GM20000 (cell line): Measurements from ENCODE around the gene RRP8.

Experiments used
- DNase-seq: peaks from one replicate; pipeline ENCODE4 v3.0.0; 2012; ENCODE audit warnings: low spot score
- TF ChIP-seq, protein P1 (sequence below): IDR thresholded peaks from 2 replicates; pipeline ENCODE4 v1.5.1; 2012; ENCODE audit warnings: mild to moderate bottlenecking, control low read depth; ENCODE audit errors: extremely low read depth, missing control alignments

Gene RRP8

DNA sequence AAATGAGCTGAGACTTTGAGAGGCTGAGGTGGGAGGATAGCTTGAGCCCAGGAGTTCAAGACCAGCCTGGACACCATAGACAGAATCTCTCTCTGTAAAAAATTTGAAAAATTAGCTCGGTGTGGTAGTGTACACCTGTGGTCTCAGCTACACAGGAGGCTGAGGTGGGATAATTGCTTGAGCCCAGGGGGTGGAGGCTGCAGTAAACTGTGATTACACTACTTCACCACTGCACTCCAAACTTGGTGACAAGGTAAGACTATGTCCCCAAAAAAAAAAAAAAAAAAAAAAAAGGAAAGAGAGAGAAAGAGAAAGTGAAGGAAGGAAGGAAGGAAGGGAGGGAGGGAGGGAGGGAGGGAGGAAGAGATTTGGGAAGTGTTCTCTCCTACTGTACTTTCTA, 25.3 kb downstream of the RRP8 start:
- TF ChIP-seq, protein P1, sequence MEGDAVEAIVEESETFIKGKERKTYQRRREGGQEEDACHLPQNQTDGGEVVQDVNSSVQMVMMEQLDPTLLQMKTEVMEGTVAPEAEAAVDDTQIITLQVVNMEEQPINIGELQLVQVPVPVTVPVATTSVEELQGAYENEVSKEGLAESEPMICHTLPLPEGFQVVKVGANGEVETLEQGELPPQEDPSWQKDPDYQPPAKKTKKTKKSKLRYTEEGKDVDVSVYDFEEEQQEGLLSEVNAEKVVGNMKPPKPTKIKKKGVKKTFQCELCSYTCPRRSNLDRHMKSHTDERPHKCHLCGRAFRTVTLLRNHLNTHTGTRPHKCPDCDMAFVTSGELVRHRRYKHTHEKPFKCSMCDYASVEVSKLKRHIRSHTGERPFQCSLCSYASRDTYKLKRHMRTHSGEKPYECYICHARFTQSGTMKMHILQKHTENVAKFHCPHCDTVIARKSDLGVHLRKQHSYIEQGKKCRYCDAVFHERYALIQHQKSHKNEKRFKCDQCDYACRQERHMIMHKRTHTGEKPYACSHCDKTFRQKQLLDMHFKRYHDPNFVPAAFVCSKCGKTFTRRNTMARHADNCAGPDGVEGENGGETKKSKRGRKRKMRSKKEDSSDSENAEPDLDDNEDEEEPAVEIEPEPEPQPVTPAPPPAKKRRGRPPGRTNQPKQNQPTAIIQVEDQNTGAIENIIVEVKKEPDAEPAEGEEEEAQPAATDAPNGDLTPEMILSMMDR, result no peak
- DNase-seq, result no peak

DNA sequence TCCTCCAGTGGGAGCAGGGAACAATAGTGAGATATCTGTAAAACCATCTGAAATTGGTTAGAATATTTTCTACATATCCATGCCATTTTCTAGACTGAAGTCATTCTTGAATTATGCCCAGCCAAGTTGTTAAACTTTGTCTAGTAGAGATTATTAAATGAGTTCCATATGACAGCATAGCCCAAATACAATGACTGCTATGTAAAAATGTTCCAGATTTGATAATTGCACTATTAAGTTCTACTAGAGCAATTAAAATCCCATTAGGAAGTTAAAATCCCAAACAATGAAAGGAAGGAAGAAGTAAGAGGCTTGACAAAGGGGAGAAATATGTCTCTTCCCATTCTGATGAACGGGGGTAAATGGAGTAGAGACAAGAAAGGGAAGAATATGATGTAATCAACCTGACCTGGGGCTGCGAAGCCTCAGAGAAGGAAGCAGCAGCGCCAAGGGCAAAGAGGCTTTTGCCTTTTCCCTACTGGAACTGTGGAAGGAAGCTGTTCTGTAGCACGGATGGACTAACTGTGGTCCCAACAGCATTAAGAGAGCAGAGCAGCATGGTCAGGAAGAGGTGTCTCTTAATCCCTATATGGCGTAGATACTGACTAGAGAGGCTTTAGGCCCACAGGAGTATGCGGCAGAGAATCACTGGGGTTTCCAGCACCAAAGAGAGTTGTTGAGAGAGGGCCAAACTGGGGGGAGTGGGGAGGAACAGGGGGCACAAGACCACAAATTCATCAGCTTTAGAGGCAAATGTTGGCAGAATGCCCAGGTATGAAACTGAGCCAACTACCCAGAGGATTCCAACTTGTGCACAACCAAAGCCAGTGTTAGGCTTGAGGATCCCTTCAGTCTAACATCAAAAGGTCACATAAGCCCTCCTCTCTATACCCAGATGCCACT, 26.7 kb downstream of the RRP8 start:
- DNase-seq, result no peak
- TF ChIP-seq, protein P1, result no peak

DNA sequence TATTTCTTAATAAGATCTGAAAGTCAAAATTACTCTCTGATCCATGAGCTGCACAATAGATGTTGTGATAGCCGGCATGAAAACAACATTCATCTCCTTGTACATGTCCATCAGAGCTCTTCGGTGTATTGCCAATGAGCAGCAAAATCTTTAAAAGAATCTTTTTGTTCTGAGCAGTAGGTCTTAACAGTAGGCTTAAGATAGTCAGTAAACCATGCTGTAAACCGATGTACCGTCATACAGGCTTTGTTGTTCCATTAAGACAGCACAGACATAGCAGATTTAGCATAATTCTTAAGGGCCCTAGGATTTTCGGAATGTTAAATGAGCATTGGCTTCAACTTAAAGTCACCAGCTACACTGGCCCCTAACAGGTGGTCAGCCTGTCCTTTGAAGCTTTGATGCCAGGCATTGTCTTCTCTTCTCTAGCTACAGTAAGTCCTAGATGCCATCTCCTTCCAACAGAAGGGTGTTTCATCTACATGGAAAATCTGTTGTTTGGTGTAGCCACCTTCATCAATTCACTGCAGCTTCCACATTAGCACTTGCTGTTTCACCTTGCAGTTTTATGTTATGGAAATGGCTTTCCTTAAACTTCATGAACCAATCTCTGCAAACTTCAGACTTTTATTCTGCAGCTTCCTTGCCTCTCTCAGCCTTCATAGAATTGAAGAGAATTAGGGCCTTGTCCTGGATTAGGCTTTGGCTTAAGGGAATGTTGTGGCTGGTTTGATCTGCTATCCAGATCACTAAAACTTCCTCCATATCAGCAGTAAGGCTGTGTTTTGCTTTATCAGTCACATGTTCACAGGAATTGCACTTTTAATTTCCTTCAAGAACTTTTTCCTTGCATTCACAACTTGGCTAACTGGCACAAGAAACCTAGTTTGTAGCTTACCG, 28.4 kb downstream of the RRP8 start:
- TF ChIP-seq, protein P1, result no peak
- no peak for DNase-seq

DNA sequence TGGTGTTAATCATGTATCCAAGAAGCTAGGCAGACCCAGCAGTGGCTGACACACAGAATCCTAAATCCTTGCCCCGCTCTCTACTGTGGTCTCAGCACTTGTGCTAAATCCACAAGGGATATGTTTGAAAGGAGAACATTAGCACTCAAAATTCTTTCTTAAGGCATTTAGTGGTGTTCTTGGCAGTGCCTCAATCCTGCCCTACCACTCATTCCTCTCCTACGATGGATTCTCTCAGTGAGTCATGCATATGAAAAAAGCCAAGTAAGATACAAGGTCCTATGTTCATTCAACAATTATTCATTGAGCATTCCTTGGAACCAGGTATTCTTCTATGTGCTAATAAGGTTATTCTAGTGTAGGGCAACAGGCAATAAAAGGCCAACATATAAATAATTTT, 31.2 kb downstream of the RRP8 start:
- TF ChIP-seq, protein P1, result no peak
- DNase-seq, result no peak

DNA sequence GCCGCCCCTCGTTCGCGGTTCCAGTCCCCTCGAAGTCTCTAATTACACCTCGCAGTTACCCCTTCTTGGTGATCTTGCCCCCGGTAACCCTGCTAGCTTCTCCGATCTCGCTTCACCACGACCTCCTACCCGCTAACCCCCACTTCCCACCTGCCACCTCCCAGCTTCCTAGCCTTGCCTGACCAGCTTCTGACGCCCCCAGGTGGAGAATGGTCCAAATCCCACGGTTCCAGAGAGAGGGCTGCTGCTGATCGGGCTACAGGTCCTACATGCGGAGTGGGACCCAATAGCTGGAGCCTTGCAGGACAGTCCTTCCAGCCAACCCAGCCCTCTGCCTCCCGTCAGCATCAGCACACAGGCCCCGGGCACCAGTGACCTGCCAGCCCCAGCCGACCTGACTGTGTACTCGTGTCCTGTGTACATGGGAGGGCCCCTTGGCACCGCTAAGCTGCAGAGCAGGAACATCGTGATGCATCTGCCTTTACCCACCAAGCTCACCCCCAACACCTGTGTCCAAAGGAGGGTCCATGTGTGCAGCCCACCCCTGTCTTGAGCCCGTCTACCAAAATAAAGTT, 31.9 kb downstream of the RRP8 start:
- no peak for DNase-seq
- TF ChIP-seq, protein P1, result no peak

DNA sequence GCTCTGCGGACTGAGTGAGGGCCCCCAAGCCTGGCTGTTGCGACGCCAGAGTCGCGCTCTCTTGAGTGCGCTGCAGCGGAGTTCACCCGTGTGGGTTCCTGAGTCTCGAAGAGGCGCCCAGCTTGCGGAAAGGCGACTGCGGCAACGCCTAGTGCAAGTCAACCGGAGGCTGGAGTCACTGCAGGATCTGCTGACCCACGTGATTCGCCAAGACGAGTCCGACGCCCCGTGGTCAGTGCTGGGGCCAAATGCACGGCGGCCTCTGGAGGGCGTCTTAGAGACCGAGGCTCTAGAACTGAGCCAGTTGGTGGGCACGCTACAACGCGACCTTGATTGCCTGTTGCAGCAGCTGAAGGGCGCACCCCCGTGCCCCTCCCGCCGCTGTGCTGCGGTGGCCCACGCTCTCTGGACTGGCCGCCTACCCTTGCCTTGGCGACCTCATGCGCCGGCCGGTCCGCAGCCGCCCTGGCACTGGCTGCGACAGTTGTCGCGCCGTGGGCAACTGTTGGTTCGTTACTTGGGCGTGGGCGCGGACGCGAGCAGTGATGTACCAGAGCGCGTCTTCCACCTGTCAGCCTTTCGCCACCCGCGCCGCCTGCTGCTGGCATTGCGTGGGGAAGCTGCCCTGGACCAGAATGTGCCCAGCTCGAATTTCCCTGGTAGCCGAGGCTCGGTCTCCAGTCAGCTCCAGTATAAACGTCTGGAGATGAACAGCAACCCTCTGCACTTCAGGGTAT, 32.6 kb downstream of the RRP8 start:
- TF ChIP-seq, protein P1, result no peak
- DNase-seq, result no peak
